WTC11 (cell line): ENCODE results near the gene FAM151A. TPM values are rescaled to one million over a fixed set of nuclear protein-coding genes. Genes with fewer than 3 reads are reported as not detected.
A peak's percentile ranks its signal among the peaks of the same experiment; 100 is the strongest.

Experiments used
- ATAC-seq: fragments of 200-7000 bp; cut with Tn5 transposase; 2 replicates; pipeline ENCODE4 v1.10.0; 2021; ENCODE audit warnings: mild to moderate bottlenecking, moderate library complexity
- CTCF ChIA-PET: fragments of 300-600 bp; sonication (Branson Sonifier 250); formaldehyde crosslinking; loops from one replicate; lab custom pipeline; 2021; ENCODE audit warnings: antibody characterized with exemption; lab: Charles Lee
- POLR2A ChIA-PET: fragments of 350-600 bp; sonication (Branson Sonifier 250); formaldehyde crosslinking; loops from one replicate; lab custom pipeline; 2021; ENCODE audit warnings: antibody characterized with exemption; lab: Charles Lee
- DNase-seq: peaks from one replicate; pipeline ENCODE4 v3.0.0; 2021; ENCODE audit warnings: low spot score
- H3K27ac Mint-ChIP-seq: 2 replicates; pipeline ENCODE4 v1.8.0; 2021; ENCODE audit warnings: mixed read lengths
- H3K27me3 Mint-ChIP-seq: 2 replicates; pipeline ENCODE4 v1.8.0; 2021; ENCODE audit warnings: low read depth, mild to moderate bottlenecking, moderate library complexity, mixed read lengths
- H3K36me3 Mint-ChIP-seq: 2 replicates; pipeline ENCODE4 v1.8.0; 2021; ENCODE audit warnings: mixed read lengths
- H3K4me1 Mint-ChIP-seq: 2 replicates; pipeline ENCODE4 v1.8.0; 2022; ENCODE audit warnings: mixed read lengths
- H3K4me3 Mint-ChIP-seq: 2 replicates; pipeline ENCODE4 v1.8.0; 2021; ENCODE audit warnings: mild to moderate bottlenecking, moderate library complexity, mixed read lengths
- H3K9me3 Mint-ChIP-seq: 2 replicates; pipeline ENCODE4 v1.8.0; 2021; ENCODE audit warnings: mixed read lengths
- FOXJ3 ChIP-seq: sonication (generic); formaldehyde crosslinking; IDR thresholded peaks from 2 replicates; pipeline ENCODE4 v1.9.0; 2021; ENCODE audit warnings: missing genetic modification reagents, mild to moderate bottlenecking, borderline replicate concordance
- GTF2I ChIP-seq: fragments of 250-450 bp; sonication (Bioruptor Pico); conservative IDR thresholded peaks from 2 replicates; pipeline ENCODE4 v1.4.0; 2021; ENCODE audit warnings: mild to moderate bottlenecking
- HMGA2 ChIP-seq: fragments of 250-450 bp; sonication (Bioruptor Pico); IDR thresholded peaks from 2 replicates; pipeline ENCODE4 v1.4.0; 2021; ENCODE audit warnings: mild to moderate bottlenecking, moderate library complexity
- NFE2L1 ChIP-seq: sonication (generic); formaldehyde crosslinking; IDR thresholded peaks from 2 replicates; pipeline ENCODE4 v1.8.1; 2023; ENCODE audit warnings: missing genetic modification reagents
- NR3C1 ChIP-seq: sonication (generic); formaldehyde crosslinking; conservative IDR thresholded peaks from 2 replicates; pipeline ENCODE4 v1.8.1; 2023; ENCODE audit warnings: low read depth, mild to moderate bottlenecking, missing genetic modification reagents
- RORB ChIP-seq: fragments of 250-450 bp; sonication (Bioruptor Pico); IDR thresholded peaks from 2 replicates; pipeline ENCODE4 v1.9.0; 2021; ENCODE audit warnings: mild to moderate bottlenecking
- SMAD3 ChIP-seq: sonication (generic); formaldehyde crosslinking; IDR thresholded peaks from 2 replicates; pipeline ENCODE4 v1.8.0; 2022; ENCODE audit warnings: missing genetic modification reagents, mild to moderate bottlenecking, borderline replicate concordance
- SOX15 ChIP-seq: fragments of 250-450 bp; sonication (Bioruptor Pico); IDR thresholded peaks from 2 replicates; pipeline ENCODE4 v1.9.0; 2021; ENCODE audit warnings: mild to moderate bottlenecking
- TEAD4 ChIP-seq: sonication (generic); formaldehyde crosslinking; IDR thresholded peaks from 2 replicates; pipeline ENCODE4 v1.8.0; 2022; ENCODE audit warnings: mild to moderate bottlenecking, missing genetic modification reagents
- ZNF138 ChIP-seq: sonication (generic); formaldehyde crosslinking; conservative IDR thresholded peaks from 2 replicates; pipeline ENCODE4 v1.8.1; 2022; ENCODE audit warnings: mild to moderate bottlenecking, moderate library complexity, missing genetic modification reagents
- ZNF671 ChIP-seq: fragments of 250-450 bp; sonication (Bioruptor Pico); IDR thresholded peaks from 2 replicates; pipeline ENCODE4 v1.8.0; 2021; ENCODE audit warnings: mild to moderate bottlenecking
- total RNA-seq: library from RNA; stranded (reverse); gene quantifications from 3 replicates; pipeline ENCODE4 v1.2.3, GENCODE V29; 2021
- TF ChIP-seq, protein P1 (sequence below): fragments of 250-450 bp; sonication (Bioruptor Pico); IDR thresholded peaks from 2 replicates; pipeline ENCODE4 v1.9.0; 2021; ENCODE audit warnings: mild to moderate bottlenecking
- TF ChIP-seq, protein P2 (sequence below): sonication (generic); formaldehyde crosslinking; IDR thresholded peaks from 2 replicates; pipeline ENCODE4 v1.8.1; 2022; ENCODE audit warnings: missing genetic modification reagents, borderline replicate concordance
- TF ChIP-seq, protein P3 (sequence below): sonication (generic); formaldehyde crosslinking; IDR thresholded peaks from 2 replicates; pipeline ENCODE4 v1.8.0; 2023; ENCODE audit warnings: mild to moderate bottlenecking, missing genetic modification reagents
- TF ChIP-seq, protein P4 (sequence below): fragments of 250-450 bp; sonication (Bioruptor Pico); IDR thresholded peaks from 2 replicates; pipeline ENCODE4 v1.9.0; 2021; ENCODE audit warnings: moderate library complexity, mild to moderate bottlenecking, inconsistent platforms, borderline replicate concordance
- TF ChIP-seq, protein P5 (sequence below): sonication (generic); formaldehyde crosslinking; IDR thresholded peaks from 2 replicates; pipeline ENCODE4 v1.8.0; 2022; ENCODE audit warnings: mild to moderate bottlenecking, missing genetic modification reagents

Gene FAM151A
- total RNA-seq, 1 experiment from 2014 or later: 0.11 TPM

DNA sequence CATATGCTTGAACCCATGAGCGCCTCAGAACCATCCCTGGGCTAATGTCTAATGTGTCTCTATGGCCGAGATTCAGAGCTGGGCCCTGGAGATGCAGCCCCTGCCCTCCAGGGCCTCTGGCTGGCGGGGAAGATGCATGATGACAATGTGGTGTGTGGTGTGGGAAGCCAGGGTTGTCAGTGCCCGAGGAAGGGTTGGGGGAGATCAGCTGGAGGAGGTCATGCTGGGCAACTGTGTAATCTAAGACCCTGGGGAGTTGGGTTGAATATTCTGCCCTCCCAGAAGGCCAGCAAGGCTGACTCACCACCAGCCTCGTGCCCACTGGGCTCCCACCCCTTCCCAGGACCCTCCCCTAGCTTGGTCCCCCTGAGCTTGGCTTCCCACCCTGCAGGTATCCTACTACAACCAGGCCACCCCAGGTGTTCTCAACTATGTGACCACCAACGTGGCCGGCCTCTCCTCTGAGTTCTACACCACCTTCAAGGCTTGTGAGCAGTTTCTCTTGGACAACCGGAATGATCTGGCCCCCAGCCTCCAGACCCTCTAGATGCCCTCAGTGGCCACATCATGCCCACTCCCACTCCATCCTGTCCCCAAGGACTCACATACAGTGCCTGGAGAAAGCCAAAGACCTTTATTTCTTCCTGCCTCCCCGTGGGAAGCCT, 14.6 kb downstream of the FAM151A start:
- Mint-ChIP-seq H3K4me1 (peaks cover 16% of the 10 kb centered on the region), H3K27me3 (no peaks in the 10 kb centered on the region), H3K4me3 (no peak overlapping the region), H3K9me3 (no peaks in the 10 kb centered on the region), H3K27ac (peak overlapping the region; percentile 47; the same call in 1 of the 2 replicates), H3K36me3 (no peaks in the 10 kb centered on the region)
- POLR2A ChIA-PET: interaction anchor here (0.6 kb wide), 1 partner anchor 14 kb away, joined by 3 read pairs; no protein-coding TSS in a partner anchor
- ATAC-seq: no peak
- TF ChIP-seq, protein P1, sequence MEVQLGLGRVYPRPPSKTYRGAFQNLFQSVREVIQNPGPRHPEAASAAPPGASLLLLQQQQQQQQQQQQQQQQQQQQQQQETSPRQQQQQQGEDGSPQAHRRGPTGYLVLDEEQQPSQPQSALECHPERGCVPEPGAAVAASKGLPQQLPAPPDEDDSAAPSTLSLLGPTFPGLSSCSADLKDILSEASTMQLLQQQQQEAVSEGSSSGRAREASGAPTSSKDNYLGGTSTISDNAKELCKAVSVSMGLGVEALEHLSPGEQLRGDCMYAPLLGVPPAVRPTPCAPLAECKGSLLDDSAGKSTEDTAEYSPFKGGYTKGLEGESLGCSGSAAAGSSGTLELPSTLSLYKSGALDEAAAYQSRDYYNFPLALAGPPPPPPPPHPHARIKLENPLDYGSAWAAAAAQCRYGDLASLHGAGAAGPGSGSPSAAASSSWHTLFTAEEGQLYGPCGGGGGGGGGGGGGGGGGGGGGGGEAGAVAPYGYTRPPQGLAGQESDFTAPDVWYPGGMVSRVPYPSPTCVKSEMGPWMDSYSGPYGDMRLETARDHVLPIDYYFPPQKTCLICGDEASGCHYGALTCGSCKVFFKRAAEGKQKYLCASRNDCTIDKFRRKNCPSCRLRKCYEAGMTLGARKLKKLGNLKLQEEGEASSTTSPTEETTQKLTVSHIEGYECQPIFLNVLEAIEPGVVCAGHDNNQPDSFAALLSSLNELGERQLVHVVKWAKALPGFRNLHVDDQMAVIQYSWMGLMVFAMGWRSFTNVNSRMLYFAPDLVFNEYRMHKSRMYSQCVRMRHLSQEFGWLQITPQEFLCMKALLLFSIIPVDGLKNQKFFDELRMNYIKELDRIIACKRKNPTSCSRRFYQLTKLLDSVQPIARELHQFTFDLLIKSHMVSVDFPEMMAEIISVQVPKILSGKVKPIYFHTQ (CRISPR knock-in tag): no peak
- TF ChIP-seq HMGA2: no peak
- no peak for TF ChIP-seq FOXJ3 (CRISPR knock-in tag)
- TF ChIP-seq, protein P2, sequence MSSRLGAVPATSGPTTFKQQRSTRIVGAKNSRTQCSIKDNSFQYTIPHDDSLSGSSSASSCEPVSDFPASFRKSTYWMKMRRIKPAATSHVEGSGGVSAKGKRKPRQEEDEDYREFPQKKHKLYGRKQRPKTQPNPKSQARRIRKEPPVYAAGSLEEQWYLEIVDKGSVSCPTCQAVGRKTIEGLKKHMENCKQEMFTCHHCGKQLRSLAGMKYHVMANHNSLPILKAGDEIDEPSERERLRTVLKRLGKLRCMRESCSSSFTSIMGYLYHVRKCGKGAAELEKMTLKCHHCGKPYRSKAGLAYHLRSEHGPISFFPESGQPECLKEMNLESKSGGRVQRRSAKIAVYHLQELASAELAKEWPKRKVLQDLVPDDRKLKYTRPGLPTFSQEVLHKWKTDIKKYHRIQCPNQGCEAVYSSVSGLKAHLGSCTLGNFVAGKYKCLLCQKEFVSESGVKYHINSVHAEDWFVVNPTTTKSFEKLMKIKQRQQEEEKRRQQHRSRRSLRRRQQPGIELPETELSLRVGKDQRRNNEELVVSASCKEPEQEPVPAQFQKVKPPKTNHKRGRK (CRISPR knock-in tag): no peak
- no peak for TF ChIP-seq TEAD4 (CRISPR knock-in tag)
- TF ChIP-seq RORB (CRISPR knock-in tag): no peak
- no peak for TF ChIP-seq NFE2L1
- TF ChIP-seq, protein P3, sequence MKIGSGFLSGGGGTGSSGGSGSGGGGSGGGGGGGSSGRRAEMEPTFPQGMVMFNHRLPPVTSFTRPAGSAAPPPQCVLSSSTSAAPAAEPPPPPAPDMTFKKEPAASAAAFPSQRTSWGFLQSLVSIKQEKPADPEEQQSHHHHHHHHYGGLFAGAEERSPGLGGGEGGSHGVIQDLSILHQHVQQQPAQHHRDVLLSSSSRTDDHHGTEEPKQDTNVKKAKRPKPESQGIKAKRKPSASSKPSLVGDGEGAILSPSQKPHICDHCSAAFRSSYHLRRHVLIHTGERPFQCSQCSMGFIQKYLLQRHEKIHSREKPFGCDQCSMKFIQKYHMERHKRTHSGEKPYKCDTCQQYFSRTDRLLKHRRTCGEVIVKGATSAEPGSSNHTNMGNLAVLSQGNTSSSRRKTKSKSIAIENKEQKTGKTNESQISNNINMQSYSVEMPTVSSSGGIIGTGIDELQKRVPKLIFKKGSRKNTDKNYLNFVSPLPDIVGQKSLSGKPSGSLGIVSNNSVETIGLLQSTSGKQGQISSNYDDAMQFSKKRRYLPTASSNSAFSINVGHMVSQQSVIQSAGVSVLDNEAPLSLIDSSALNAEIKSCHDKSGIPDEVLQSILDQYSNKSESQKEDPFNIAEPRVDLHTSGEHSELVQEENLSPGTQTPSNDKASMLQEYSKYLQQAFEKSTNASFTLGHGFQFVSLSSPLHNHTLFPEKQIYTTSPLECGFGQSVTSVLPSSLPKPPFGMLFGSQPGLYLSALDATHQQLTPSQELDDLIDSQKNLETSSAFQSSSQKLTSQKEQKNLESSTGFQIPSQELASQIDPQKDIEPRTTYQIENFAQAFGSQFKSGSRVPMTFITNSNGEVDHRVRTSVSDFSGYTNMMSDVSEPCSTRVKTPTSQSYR: no peak
- TF ChIP-seq, protein P4, sequence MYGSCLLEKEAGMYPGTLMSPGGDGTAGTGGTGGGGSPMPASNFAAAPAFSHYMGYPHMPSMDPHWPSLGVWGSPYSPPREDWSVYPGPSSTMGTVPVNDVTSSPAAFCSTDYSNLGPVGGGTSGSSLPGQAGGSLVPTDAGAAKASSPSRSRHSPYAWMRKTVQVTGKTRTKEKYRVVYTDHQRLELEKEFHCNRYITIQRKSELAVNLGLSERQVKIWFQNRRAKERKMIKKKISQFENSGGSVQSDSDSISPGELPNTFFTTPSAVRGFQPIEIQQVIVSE (CRISPR knock-in tag): no peak
- no peak for TF ChIP-seq ZNF671
- DNase-seq: peak; percentile 5
- CTCF ChIA-PET: no interaction called here

DNA sequence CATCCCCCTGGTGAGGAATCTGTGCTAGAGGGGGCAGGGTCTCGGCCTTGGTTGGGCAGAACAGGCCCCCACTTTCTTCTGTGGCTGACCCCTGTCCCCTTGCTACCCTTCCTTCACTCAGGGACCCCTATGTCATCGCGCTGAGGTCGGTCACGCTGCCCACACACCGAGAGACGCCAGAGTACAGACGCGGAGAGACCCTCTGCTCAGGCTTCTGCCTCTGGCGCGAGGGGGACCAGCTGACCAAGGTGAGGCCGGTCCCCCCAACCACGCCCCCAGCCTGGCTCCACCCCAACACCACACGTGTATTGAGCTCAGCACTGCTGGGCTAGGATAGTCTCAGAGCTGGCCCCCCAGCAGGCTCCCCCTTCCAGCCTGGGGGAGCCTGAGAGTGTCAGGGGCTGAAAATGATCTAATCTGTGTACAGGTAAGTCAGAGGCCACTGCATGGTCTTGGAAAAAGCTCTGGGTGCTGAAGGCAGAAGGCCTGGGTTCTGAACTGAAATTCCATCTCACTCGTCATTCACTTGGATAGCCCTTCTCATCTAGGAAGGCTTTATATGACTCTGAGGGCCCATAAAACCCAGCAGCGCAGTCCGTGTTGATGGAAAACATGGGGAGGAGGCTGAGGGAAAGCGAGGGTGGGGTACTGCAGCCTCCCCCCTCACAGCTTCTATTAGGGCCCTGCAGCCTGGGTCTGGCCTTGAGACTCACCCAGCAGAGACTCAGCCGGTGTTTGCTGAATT, 15.3 kb downstream of the FAM151A start:
- Mint-ChIP-seq H3K4me3 (no peak overlapping the region), H3K36me3 (no peaks in the 10 kb centered on the region), H3K27me3 (no peaks in the 10 kb centered on the region), H3K27ac (peak overlapping the region; percentile 47; the same call in 1 of the 2 replicates), H3K4me1 (peaks cover 16% of the 10 kb centered on the region), H3K9me3 (no peaks in the 10 kb centered on the region)
- POLR2A ChIA-PET: interaction anchor here (0.6 kb wide), 1 partner anchor 15 kb away, joined by 3 read pairs; no protein-coding TSS in a partner anchor
- TF ChIP-seq SMAD3 (CRISPR knock-in tag): no peak
- TF ChIP-seq, protein P5, sequence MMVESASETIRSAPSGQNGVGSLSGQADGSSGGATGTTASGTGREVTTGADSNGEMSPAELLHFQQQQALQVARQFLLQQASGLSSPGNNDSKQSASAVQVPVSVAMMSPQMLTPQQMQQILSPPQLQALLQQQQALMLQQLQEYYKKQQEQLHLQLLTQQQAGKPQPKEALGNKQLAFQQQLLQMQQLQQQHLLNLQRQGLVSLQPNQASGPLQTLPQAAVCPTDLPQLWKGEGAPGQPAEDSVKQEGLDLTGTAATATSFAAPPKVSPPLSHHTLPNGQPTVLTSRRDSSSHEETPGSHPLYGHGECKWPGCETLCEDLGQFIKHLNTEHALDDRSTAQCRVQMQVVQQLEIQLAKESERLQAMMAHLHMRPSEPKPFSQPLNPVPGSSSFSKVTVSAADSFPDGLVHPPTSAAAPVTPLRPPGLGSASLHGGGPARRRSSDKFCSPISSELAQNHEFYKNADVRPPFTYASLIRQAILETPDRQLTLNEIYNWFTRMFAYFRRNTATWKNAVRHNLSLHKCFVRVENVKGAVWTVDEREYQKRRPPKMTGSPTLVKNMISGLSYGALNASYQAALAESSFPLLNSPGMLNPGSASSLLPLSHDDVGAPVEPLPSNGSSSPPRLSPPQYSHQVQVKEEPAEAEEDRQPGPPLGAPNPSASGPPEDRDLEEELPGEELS (CRISPR knock-in tag): no peak
- no peak for TF ChIP-seq NR3C1 (CRISPR knock-in tag)
- TF ChIP-seq ZNF138 (CRISPR knock-in tag): no peak
- no peak for TF ChIP-seq SOX15 (CRISPR knock-in tag)
- no peak for TF ChIP-seq GTF2I (CRISPR knock-in tag)
- CTCF ChIA-PET: interaction anchor here (1.2 kb wide), 1 partner anchor 193 kb away, joined by 3 read pairs; the partner anchor contains the start of gene TTC22
- DNase-seq: peak; percentile 0
- peak; percentile 25 for ATAC-seq
